Endothelial cell of umbilical vein (primary cell): ENCODE measurements around the gene TRMT44.

Source experiments
- CTCF ChIP-seq, 2 donors: IDR thresholded peaks; 1 replicate in 1 of 2; 2 replicates in 1 of 2; pipeline ENCODE4 v1.5.1; 2011; ENCODE audit warnings: low read length in 2 of 2, mild to moderate bottlenecking in 2 of 2, moderate library complexity in 2 of 2, control low read depth in 1 of 2, inconsistent platforms in 1 of 2, low read depth in 1 of 2; ENCODE audit not compliant: insufficient read depth in 1 of 2; ENCODE audit errors: extremely low read depth in 1 of 2
- FOS ChIP-seq: IDR thresholded peaks from 2 replicates; pipeline ENCODE4 v1.6.1; 2011; ENCODE audit warnings: mild to moderate bottlenecking, low read length, moderate library complexity, borderline replicate concordance; ENCODE audit not compliant: insufficient read depth
- POLR2A ChIP-seq: IDR thresholded peaks from 2 replicates; pipeline ENCODE4 v1.6.1; 2012; ENCODE audit warnings: low read depth, mild to moderate bottlenecking, control low read depth, low read length
- POLR2AphosphoS5 ChIP-seq: IDR thresholded peaks from 2 replicates; pipeline ENCODE4 v1.6.1; 2012; ENCODE audit warnings: low read depth, mild to moderate bottlenecking, control low read depth, low read length, moderate library complexity; ENCODE audit not compliant: insufficient read depth

- no peak for TF ChIP-seq CTCF (IDR thresholded peaks at IDR 0.05; ENCODE audit: extremely low read depth in 1 of 2, insufficient read depth in 1 of 2, low read depth in 1 of 2, low read length in 2 of 2)
- TF ChIP-seq POLR2A: no peak
- TF ChIP-seq FOS: no peak
- TF ChIP-seq POLR2AphosphoS5: no peak
Measured at GRCh38 chr4:8522160-8523120, 81.9 kb downstream of the TRMT44 start.
